A673 (cell line): Measurements from ENCODE around the gene CD19. TPM values are rescaled to one million over a fixed set of nuclear protein-coding genes. Genes with fewer than 3 reads are reported as not detected.
"Not testable (repeated sequence)": the region's sequence is repeated elsewhere in the genome, so short reads cannot be mapped to it uniquely, and the experiment has no call there.

Source experiments
- BruUV-seq: library from RNA; stranded (reverse); fragments of 400-500 nt; replicated peaks from 2 replicates; lab custom pipeline; 2021; lab: Mats Ljungman, UMichigan
- CTCF ChIA-PET: fragments of 300-600 bp; sonication (Branson Sonifier 250); formaldehyde crosslinking; loops from one replicate; lab custom pipeline; 2022; ENCODE audit warnings: antibody characterized with exemption; lab: Charles Lee
- POLR2A ChIA-PET: fragments of 300-600 bp; sonication (Branson Sonifier 250); formaldehyde crosslinking; loops from one replicate; lab custom pipeline; 2022; ENCODE audit warnings: antibody characterized with exemption; ENCODE audit not compliant: low non-redundant PET; lab: Charles Lee
- DNase-seq: peaks from one replicate; pipeline ENCODE4 v3.0.0-alpha.2; 2015; ENCODE audit warnings: low spot score
- H3K27ac ChIP-seq: fragments of 200-600 bp; sonication (generic); 2 replicates; pipeline ENCODE4 v1.5.1; 2016; ENCODE audit warnings: mixed run types, low read depth, mild to moderate bottlenecking, mixed read lengths, antibody characterized with exemption, low read length; ENCODE audit not compliant: poor library complexity, severe bottlenecking
- H3K27me3 ChIP-seq: fragments of 200-600 bp; sonication (generic); replicated peaks from 2 replicates; pipeline ENCODE4 v1.6.1; 2017; ENCODE audit warnings: mixed run types, low read depth, mild to moderate bottlenecking, mixed read lengths, antibody characterized with exemption, low read length; ENCODE audit not compliant: insufficient read depth, poor library complexity
- H3K36me3 ChIP-seq: fragments of 200-600 bp; sonication (generic); 2 replicates; pipeline ENCODE4 v1.6.1; 2016; ENCODE audit warnings: mixed run types, mild to moderate bottlenecking, mixed read lengths, antibody characterized with exemption, low read length; ENCODE audit not compliant: insufficient read depth, poor library complexity, severe bottlenecking
- H3K4me1 ChIP-seq: fragments of 200-600 bp; sonication (generic); 2 replicates; pipeline ENCODE4 v1.6.1; 2017; ENCODE audit warnings: mixed run types, mild to moderate bottlenecking, mixed read lengths, antibody characterized with exemption, low read length; ENCODE audit not compliant: insufficient read depth, poor library complexity, severe bottlenecking
- H3K4me3 ChIP-seq: fragments of 200-600 bp; sonication (generic); 2 replicates; pipeline ENCODE4 v1.5.1; 2016; ENCODE audit warnings: low read depth, mixed run types, mild to moderate bottlenecking, mixed read lengths, low read length; ENCODE audit not compliant: poor library complexity, severe bottlenecking
- H3K9me3 ChIP-seq: fragments of 200-600 bp; sonication (generic); 2 replicates; pipeline ENCODE4 v1.6.1; 2016; ENCODE audit warnings: mixed run types, low read depth, mild to moderate bottlenecking, mixed read lengths, antibody characterized with exemption, low read length; ENCODE audit not compliant: poor library complexity, severe bottlenecking
- CTCF ChIP-seq: fragments of 300-800, 200-600 bp; sonication (generic); conservative IDR thresholded peaks from 2 replicates; pipeline ENCODE4 v1.5.1; 2017; ENCODE audit warnings: low read depth, mild to moderate bottlenecking, antibody characterized with exemption, low read length, moderate library complexity, mixed read lengths
- EZH2 ChIP-seq: fragments of 200-600 bp; sonication (generic); IDR thresholded peaks from 2 replicates; pipeline ENCODE4 v1.6.1; 2017; ENCODE audit warnings: borderline replicate concordance, low read depth, mild to moderate bottlenecking, mixed read lengths, antibody characterized with exemption, low read length; ENCODE audit not compliant: poor library complexity, severe bottlenecking
- intact Hi-C: fragments of 100-400 bp; cut with micrococcal nuclease; formaldehyde crosslinking; loops from one replicate; pipeline ENCODE4 v1.10.0; 2022; ENCODE audit not compliant: unreplicated experiment
- total RNA-seq: library from RNA; stranded (reverse); gene quantifications from 2 replicates; pipeline ENCODE4 v1.2.3, GENCODE V29; 2021

Gene CD19
- total RNA-seq, 1 experiment from 2014 or later: not detected

- intact Hi-C loops: no loop called here
- no peak overlapping the region for H3K27ac ChIP-seq
- no TSS peak for BruUV-seq
Measured at GRCh38 chr16:28938721-28939120, 7.0 kb downstream of the CD19 start.

GRCh38 chr16:28939825-28940224 lies 8.1 kb downstream of the CD19 start:
- H3K4me1 ChIP-seq, H3K27me3 ChIP-seq, DNase-seq, H3K9me3 ChIP-seq, POLR2A ChIA-PET, H3K36me3 ChIP-seq, H3K27ac ChIP-seq, H3K4me3 ChIP-seq, CTCF ChIA-PET, BruUV-seq, intact Hi-C loops: not testable (repeated sequence)

More at GRCh38 chr16:28938721-28939120, 7.0 kb downstream of the CD19 start:
- no peak for DNase-seq
- Histone ChIP-seq H3K4me3 (no peak overlapping the region), H3K27me3 (no peaks in the 10 kb centered on the region), H3K36me3 (no peaks in the 10 kb centered on the region), H3K4me1 (peaks cover 5% of the 10 kb centered on the region), H3K9me3 (no peaks in the 10 kb centered on the region)
- TF ChIP-seq EZH2 (no peak), CTCF (no peak)
- POLR2A ChIA-PET: no interaction called here
- CTCF ChIA-PET: no interaction called here

GRCh38 chr16:28943281-28943680 lies 11.5 kb downstream of the CD19 start:
- CTCF ChIA-PET: no interaction called here
- BruUV-seq: no TSS peak
- no peak for DNase-seq
- Histone ChIP-seq H3K27me3 (no peaks in the 10 kb centered on the region), H3K4me1 (no peaks in the 10 kb centered on the region), H3K4me3 (no peak overlapping the region), H3K27ac (no peak overlapping the region), H3K9me3 (no peaks in the 10 kb centered on the region), H3K36me3 (no peaks in the 10 kb centered on the region)
- intact Hi-C loops: no loop called here
- POLR2A ChIA-PET: interaction anchor here (0.6 kb wide), 1 partner anchor 74 kb away, joined by 5 read pairs; no protein-coding TSS in a partner anchor
- TF ChIP-seq EZH2 (no peak), CTCF (no peak)

GRCh38 chr16:28946681-28947080 lies 14.9 kb downstream of the CD19 start:
- H3K27ac ChIP-seq: no peak overlapping the region
- no peak for TF ChIP-seq CTCF
- TF ChIP-seq EZH2: no peak
- no peaks in the 10 kb centered on the region for H3K27me3 ChIP-seq
- no peaks in the 10 kb centered on the region for H3K36me3 ChIP-seq
- BruUV-seq: no TSS peak
- intact Hi-C loops: no loop called here
- no peaks in the 10 kb centered on the region for H3K9me3 ChIP-seq
- H3K4me1 ChIP-seq: no peaks in the 10 kb centered on the region
- no peak for DNase-seq
- H3K4me3 ChIP-seq: no peak overlapping the region
- ChIA-PET CTCF (no interaction called here), POLR2A (no interaction called here)
